ENCODE measurements around the gene MINDY3. TPM values are rescaled to one million over a fixed set of nuclear protein-coding genes. Genes with fewer than 3 reads are reported as not detected.

The MINDY3 gene
- polyA plus RNA-seq, 1 donor (not counting 4 experiments of a cell fraction or from before 2014, with no cell fraction given), result 22.1 TPM

GRCh38 chr10:15868006-15868405 is 7.7 kb upstream of the MINDY3 start:
- Histone ChIP-seq H3K4me2 (ENCODE audit: control insufficient read depth, extremely low read depth, insufficient read depth, low read depth, low read length) (no peak overlapping the region), H3K27me3 (ENCODE audit: control insufficient read depth, extremely low read depth, insufficient read depth, low read length) (peaks cover 15% of the 10 kb centered on the region), H3K9me3 (ENCODE audit: control insufficient read depth, low read depth, low read length) (no peaks in the 10 kb centered on the region), H3K4me1 (ENCODE audit: control insufficient read depth, extremely low read depth, insufficient read depth, low read length) (no peaks in the 10 kb centered on the region), H3K9ac (ENCODE audit: control insufficient read depth, extremely low read depth, insufficient read depth, low read length) (no peak overlapping the region), H3K9me1 (ENCODE audit: control insufficient read depth, extremely low read depth, insufficient read depth, low read length) (no peaks in the 10 kb centered on the region), H3K27ac (ENCODE audit: control insufficient read depth, insufficient read depth, low read length) (no peak overlapping the region), H3K79me2 (ENCODE audit: control insufficient read depth, insufficient read depth, low read length) (no peaks in the 10 kb centered on the region), H4K20me1 (ENCODE audit: control insufficient read depth, extremely low read depth, insufficient read depth, low read length) (no peaks in the 10 kb centered on the region), H3K36me3 (ENCODE audit: control insufficient read depth in 2 of 2, extremely low read depth in 1 of 2, insufficient read depth in 2 of 2, low read length in 2 of 2) (no peaks in the 10 kb centered on the region), H3K4me3 (ENCODE audit: control insufficient read depth in 2 of 3, extremely low read depth in 1 of 3, insufficient read depth in 2 of 3, low read depth in 1 of 3, low read length in 3 of 3) (no peak overlapping the region), H2AFZ (ENCODE audit: control insufficient read depth, low read length) (no peak overlapping the region)
- dilution Hi-C loops (cut with MboI; ENCODE audit: extremely low pct_ligation_motif_present, low sequenced_read_pairs), result no loop called here
- DNase-seq (ENCODE audit: low read depth, low spot score) (no peak), FAIRE-seq (peak; percentile 17)
- TF ChIP-seq CTCF (optimal IDR thresholded peaks at IDR 0.05 in 1 of 3, IDR thresholded peaks at IDR 0.05 in 1 of 3, conservative IDR thresholded peaks at IDR 0.05 in 1 of 3; ENCODE audit: extremely low read depth in 1 of 3, insufficient read depth in 2 of 3, low read length in 3 of 3), result no peak
- no peak for TF ChIP-seq EZH2 (IDR thresholded peaks at IDR 0.05; ENCODE audit: low read length)

DNA sequence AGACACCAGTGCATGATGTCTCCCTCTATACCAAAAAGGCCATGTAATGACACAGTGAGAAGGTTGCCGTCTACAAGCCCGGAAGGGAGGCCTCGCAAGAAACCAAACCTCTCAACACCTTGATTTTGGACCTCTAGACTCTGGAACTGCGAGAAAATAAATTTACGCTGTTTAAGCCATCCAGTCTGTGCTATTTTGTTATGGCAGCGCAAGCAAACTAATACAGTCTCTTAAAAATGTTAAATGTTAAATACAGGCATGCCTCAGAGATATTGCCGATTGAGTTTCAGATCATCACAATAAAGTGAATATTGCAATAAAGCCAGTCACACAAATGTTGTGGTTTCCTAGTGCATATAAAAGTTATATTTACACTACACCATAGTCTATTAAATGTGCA is 5.0 kb upstream of the MINDY3 start:
- H3K4me3 ChIP-seq (ENCODE audit: control insufficient read depth in 2 of 3, extremely low read depth in 1 of 3, insufficient read depth in 2 of 3, low read depth in 1 of 3, low read length in 3 of 3), result no peak overlapping the region
- no peak overlapping the region for H3K27ac ChIP-seq (ENCODE audit: control insufficient read depth, insufficient read depth, low read length)
- no peaks in the 10 kb centered on the region for H4K20me1 ChIP-seq (ENCODE audit: control insufficient read depth, extremely low read depth, insufficient read depth, low read length)
- no peak for FAIRE-seq
- no peaks in the 10 kb centered on the region for H3K4me1 ChIP-seq (ENCODE audit: control insufficient read depth, extremely low read depth, insufficient read depth, low read length)
- no peak overlapping the region for H2AFZ ChIP-seq (ENCODE audit: control insufficient read depth, low read length)
- no peaks in the 10 kb centered on the region for H3K36me3 ChIP-seq (ENCODE audit: control insufficient read depth in 2 of 2, extremely low read depth in 1 of 2, insufficient read depth in 2 of 2, low read length in 2 of 2)
- DNase-seq (ENCODE audit: low read depth, low spot score), result no peak
- dilution Hi-C loops (cut with MboI; ENCODE audit: extremely low pct_ligation_motif_present, low sequenced_read_pairs), result no loop called here
- peaks cover 12% of the 10 kb centered on the region for H3K27me3 ChIP-seq (ENCODE audit: control insufficient read depth, extremely low read depth, insufficient read depth, low read length)
- no peak overlapping the region for H3K4me2 ChIP-seq (ENCODE audit: control insufficient read depth, extremely low read depth, insufficient read depth, low read depth, low read length)
- H3K9me1 ChIP-seq (ENCODE audit: control insufficient read depth, extremely low read depth, insufficient read depth, low read length), result no peaks in the 10 kb centered on the region
- H3K79me2 ChIP-seq (ENCODE audit: control insufficient read depth, insufficient read depth, low read length), result no peaks in the 10 kb centered on the region
- no peak overlapping the region for H3K9ac ChIP-seq (ENCODE audit: control insufficient read depth, extremely low read depth, insufficient read depth, low read length)
- TF ChIP-seq EZH2 (IDR thresholded peaks at IDR 0.05; ENCODE audit: low read length) (no peak), CTCF (optimal IDR thresholded peaks at IDR 0.05 in 1 of 3, IDR thresholded peaks at IDR 0.05 in 1 of 3, conservative IDR thresholded peaks at IDR 0.05 in 1 of 3; ENCODE audit: extremely low read depth in 1 of 3, insufficient read depth in 2 of 3, low read length in 3 of 3) (no peak)
- H3K9me3 ChIP-seq (ENCODE audit: control insufficient read depth, low read depth, low read length), result no peaks in the 10 kb centered on the region

Data from keratinocyte (primary cell).